ENCODE data around the gene RAG2.
A peak's percentile ranks its signal among the peaks of the same experiment; 100 is the strongest.
"Not testable (repeated sequence)": the region's sequence is repeated elsewhere in the genome, so short reads cannot be mapped to it uniquely, and the experiment has no call there.

RAG2 gene

DNA sequence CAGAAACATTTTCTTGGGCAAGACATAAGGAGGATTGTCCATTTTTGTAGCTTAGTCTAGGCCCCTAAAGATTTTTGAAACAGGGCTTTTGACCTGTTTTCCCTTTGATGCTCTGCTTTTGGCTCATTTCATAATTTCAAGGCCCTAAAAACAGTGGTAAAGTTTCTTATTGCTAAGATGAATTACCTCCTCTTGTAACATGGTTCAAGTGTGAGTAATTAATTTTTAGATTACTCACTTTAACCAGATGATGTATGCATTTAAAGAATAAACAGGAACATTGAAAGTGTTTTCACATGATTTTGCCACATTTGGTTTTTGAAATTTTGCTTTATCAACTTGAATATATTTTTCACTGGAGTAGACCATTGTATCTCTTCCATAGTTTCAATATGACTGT lies 1.2 kb downstream of the RAG2 start:
- no peak for DNase-seq

DNA sequence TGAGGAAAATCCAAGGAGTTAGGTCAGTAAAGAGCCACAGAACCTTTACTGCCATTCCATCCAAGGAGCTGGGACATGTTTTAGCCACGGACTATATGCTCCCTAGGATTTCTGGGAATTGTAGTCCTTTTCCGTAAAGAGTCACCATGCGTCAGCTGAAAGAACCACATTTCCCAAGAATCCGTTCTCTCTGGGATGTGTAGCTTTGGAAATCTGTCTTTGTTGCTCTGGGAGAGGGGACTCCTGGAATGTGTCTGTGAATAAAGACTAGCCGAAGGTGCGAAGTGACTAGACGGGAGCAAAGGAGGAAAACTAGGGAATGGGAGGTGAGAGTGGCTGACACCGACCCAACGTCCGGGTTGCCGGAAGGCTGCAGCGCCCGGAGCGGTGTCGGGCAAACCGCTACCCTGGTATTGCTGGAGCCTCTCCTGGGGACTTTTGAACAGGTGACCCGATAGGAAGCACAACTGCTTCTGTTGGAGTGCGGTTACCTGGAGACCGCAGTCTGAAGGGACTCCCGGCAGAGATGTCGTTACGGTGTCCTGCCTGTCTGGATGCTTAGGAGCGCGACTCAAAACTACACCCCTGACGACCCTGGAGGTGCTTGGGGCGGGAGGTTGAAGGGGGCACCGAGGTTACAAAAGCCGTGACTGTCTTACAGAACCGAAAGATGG lies 3.6 kb downstream of the RAG2 start, which contains the start of gene IFTAP:
IFTAP (plus strand) TSS at position 187 of the 674 bp plus-strand sequence. CDS start 15,602 bp downstream, outside the sequence.
- peak; percentile 11 for DNase-seq

DNA sequence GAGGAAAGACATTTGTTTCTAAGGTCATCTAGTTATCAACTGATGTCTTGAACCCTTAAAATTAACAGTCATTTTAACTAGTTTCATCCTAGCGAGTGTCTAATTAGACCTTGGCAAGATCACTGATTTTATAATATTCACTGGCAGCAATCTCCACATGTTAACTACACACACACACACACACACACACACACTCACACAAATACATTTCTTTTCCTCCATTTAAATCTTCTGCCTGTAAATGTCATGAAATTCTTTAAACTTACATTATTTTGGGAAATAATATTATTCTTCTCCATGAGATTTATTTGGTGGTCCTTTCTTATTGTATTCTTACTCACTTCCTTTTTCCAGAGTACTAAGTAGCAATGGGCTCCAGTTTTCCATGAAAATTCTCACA lies 6.6 kb downstream of the RAG2 start:
- no peak for DNase-seq

DNA sequence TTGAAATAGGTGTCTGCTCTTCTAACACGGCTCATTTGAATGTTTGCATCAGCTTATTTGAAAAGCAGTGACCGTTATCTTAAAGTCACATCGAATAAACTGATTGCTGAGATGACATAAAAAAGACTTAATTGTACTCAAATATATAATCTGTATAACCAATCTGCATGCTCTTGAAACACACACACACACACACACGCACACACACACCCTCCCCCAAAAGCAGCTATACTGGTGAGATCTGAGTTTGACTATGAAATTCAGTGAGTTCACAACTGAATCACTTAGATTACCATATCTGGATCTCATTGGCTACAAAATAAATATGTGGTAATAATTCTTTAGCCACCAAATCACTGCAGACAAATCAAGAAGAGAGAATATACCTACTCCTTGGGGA lies 7.5 kb downstream of the RAG2 start:
- no peak for DNase-seq

GRCh38 chr11:36588099-36588498 lies 9.9 kb downstream of the RAG2 start:
- no peak for DNase-seq

GRCh38 chr11:36586543-36586942 lies 11.5 kb downstream of the RAG2 start:
- no peak for DNase-seq

DNA sequence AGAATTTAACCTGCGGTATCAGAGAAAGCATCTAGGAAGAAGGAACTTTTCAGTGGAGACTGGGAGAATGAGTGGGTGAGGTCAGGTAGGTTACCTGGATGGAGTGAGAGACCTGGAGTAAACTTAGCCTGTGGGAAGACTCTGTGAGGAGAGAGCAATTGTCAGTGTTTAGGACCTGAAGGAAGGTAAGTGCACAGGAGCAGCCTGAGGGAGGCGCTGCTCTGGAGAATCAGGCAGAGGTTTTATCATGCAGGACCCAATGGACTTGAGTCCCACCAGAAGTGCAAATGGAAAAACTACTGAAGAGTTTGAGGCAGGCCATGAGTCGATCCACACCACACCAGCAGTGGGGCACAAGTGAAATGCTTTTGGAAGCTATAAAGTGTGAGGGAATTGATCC lies 14.4 kb downstream of the RAG2 start:
- no peak for DNase-seq

GRCh38 chr11:36581536-36581935 lies 16.5 kb downstream of the RAG2 start:
- no peak for DNase-seq

GRCh38 chr11:36578458-36578857 lies 19.6 kb downstream of the RAG2 start:
- no peak for DNase-seq

GRCh38 chr11:36577859-36578258 lies 20.2 kb downstream of the RAG2 start:
- DNase-seq = no peak

GRCh38 chr11:36577373-36577772 lies 20.7 kb downstream of the RAG2 start:
- no peak for DNase-seq

DNA sequence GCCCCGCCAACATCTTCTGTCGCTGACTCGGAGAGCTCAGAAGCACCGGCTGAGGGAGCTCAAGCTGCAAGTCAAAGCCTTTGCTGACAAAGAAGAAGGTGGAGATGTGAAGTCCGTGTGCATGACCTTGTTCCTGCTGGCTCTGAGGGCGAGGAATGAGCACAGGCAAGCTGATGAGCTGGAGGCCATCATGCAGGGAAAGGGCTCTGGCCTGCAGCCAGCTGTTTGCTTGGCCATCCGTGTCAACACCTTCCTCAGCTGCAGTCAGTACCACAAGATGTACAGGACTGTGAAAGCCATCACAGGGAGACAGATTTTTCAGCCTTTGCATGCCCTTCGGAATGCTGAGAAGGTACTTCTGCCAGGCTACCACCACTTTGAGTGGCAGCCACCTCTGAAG lies 23.6 kb downstream of the RAG2 start:
- no peak for DNase-seq

DNA sequence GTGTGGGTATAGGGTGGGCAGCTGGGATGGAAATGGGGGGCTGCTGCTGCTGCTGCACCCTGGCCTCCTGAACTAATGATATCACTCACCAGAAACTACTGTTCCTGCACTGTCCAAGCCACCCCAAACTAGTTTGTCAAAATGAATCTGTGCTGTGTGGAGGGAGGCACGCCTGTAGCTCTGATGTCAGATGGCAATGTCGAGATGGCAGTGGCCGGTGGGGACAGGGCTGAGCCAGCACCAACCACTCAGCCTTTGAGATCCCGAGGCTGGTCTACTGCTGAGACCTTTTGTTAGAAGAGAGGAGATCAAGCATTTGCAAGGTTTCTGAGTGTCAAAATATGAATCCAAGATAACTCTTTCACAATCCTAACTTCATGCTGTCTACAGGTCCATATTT lies 28.9 kb downstream of the RAG2 start:
- no peak for DNase-seq

DNA sequence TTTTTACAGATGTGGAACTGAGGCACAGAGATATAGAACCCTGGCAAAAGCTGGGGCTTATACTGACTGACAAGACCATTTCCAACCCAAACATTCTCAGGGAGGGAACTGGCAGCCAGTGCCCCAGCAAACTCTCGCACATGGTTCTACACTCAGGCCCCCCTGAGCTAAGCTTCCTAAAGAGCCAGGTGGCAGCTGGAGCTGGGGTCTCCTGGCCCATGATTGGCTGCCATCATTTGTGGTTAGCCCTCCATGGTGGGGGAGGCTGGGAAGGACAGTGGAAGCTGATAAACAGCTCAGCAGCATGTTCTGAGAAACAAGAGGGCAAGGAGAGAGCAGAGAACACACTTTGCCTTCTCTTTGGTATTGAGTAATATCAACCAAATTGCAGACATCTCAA lies 30.3 kb downstream of the RAG2 start, which contains the start of gene RAG1:
RAG1 (plus strand) TSS at position 314 of the 400 bp plus-strand sequence. CDS start 5,298 bp downstream, outside the sequence.
- no peak for DNase-seq

- no peak for DNase-seq
Observed at GRCh38 chr11:36566407-36567053, 31.5 kb downstream of the RAG2 start.

DNA sequence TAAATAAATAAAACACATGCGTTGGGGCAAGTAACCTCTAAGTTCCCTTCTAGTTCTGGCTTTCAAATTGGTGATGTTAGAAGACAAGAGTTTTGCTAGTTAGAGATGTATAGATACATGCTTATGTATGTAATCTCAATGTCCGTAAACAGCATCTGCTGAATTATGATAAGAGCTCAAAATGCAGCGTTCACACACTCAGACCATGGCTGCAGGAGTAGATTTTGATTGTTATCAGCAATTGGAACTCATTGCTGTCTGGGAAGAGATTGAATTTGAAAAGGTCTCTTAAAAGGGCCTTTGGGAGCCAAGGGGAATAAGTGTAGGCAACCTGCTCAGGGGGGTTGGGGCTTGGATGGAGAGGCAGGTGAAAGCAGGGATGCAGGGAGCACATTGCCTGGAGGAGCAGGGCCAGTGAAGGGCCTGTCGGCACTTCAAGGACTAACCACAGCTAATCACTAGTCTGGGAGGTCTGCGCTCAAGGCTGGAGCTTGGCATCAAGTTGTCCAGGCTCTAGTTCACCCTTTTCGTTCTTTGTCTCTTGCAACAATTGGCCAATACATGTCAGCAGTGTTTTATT lies 32.9 kb downstream of the RAG2 start:
- no peak for DNase-seq

GRCh38 chr11:36564376-36565030 lies 33.5 kb downstream of the RAG2 start:
- DNase-seq = no peak

- no peak for DNase-seq
Observed at GRCh38 chr11:36558571-36559413, 39.2 kb downstream of the RAG2 start.

DNA sequence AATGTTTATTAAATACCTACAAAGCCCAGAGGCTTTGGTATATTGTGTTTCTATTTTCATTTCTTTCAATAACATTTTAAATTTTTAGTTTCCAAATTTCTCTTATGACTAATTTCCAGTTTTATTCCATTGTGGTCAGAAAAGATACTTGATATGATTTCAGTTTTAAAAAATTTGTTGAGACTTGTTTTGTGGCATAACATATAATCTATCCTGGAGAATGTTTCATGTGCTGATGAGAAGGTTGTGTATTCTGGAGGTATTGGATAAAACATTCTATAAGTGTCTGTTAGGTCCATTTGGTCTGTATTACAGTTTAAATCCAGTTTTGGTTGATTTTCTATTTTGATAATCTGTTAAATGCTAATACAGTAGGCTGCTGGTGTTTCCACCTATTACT lies 40.0 kb downstream of the RAG2 start:
- DNase-seq = no peak

DNA sequence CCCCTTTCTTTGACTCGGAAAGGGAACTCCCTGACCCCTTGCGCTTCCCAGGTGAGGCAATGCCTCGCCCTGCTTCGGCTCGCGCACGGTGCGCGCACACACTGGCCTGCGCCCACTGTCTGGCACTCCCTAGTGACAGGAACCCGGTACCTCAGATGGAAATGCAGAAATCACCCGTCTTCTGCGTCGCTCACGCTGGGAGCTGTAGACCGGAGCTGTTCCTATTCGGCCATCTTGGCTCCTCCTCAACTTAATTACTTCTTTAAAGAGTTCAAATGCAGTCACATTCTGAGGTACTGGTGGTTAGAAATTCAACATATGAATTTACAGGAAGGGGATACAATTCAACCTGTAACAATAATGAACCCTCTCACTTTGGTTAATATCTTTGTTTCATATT lies 40.6 kb downstream of the RAG2 start:
- not testable (repeated sequence) for DNase-seq

GRCh38 chr11:36550385-36551115 lies 47.5 kb downstream of the RAG2 start:
- no peak for DNase-seq
